CD14-positive monocyte (primary cell): Measurements from ENCODE around the gene TBC1D19. TPM values are rescaled to one million over a fixed set of nuclear protein-coding genes. Genes with fewer than 3 reads are reported as not detected.
"Not testable (repeated sequence)": the region's sequence is repeated elsewhere in the genome, so short reads cannot be mapped to it uniquely, and the experiment has no call there.

ENCODE experiments used
- DNase-seq, 3 donors: peaks; one replicate each; pipeline ENCODE4 v3.0.0-alpha.2; 2011 to 2022
- H2AFZ ChIP-seq: 2 replicates; pipeline ENCODE4 v1.6.0; 2012; ENCODE audit warnings: mild to moderate bottlenecking, low read depth, low read length, inconsistent platforms; ENCODE audit not compliant: insufficient read depth, poor library complexity, severe bottlenecking
- H3K27ac ChIP-seq, 2 donors: 1 replicate in 1 of 2; 2 replicates in 1 of 2; pipeline ENCODE4 v1.5.1; 2012 to 2013; ENCODE audit warnings: low read length in 2 of 2, control low read depth in 1 of 2, inconsistent platforms in 1 of 2, low read depth in 1 of 2, mild to moderate bottlenecking in 1 of 2
- H3K27me3 ChIP-seq, 2 donors: one replicate each; pipeline versions ENCODE4 v1.6.0 to v1.6.1; 2011 to 2013; ENCODE audit warnings: low read length in 2 of 2; ENCODE audit not compliant: control insufficient read depth in 2 of 2, insufficient read depth in 2 of 2
- H3K36me3 ChIP-seq, 2 donors: replicated peaks in 1 of 2; 1 replicate in 1 of 2; 2 replicates in 1 of 2; pipeline versions ENCODE4 v1.5.1 to v1.6.1; 2012 to 2013; ENCODE audit warnings: low read length in 2 of 2, control low read depth in 1 of 2, inconsistent platforms in 1 of 2, mild to moderate bottlenecking in 1 of 2; ENCODE audit not compliant: insufficient read depth in 2 of 2, control insufficient read depth in 1 of 2
- H3K4me1 ChIP-seq, 2 donors: 1 replicate in 1 of 2; 2 replicates in 1 of 2; pipeline versions ENCODE4 v1.5.1 to v1.6.1; 2012 to 2013; ENCODE audit warnings: low read length in 2 of 2, control low read depth in 1 of 2, inconsistent platforms in 1 of 2, mild to moderate bottlenecking in 1 of 2, moderate library complexity in 1 of 2; ENCODE audit not compliant: insufficient read depth in 2 of 2, control insufficient read depth in 1 of 2
- H3K4me2 ChIP-seq: replicated peaks from 2 replicates; pipeline ENCODE3; 2012; ENCODE audit warnings: low read length, moderate library complexity, mild to moderate bottlenecking; ENCODE audit not compliant: poor library complexity, severe bottlenecking; ENCODE audit errors: extremely low read depth
- H3K4me3 ChIP-seq, 3 experiments: fragments of 200-600 bp in 1 of 3; sonication (generic) in 1 of 3; replicated peaks in 1 of 3; 1 replicate in 2 of 3; 2 replicates in 1 of 3; pipeline ENCODE4 v1.5.1; 2011 to 2013; ENCODE audit warnings: low read length in 3 of 3, mild to moderate bottlenecking in 3 of 3, control low read depth in 2 of 3, low read depth in 2 of 3, inconsistent platforms in 1 of 3, moderate library complexity in 1 of 3
- H3K79me2 ChIP-seq: 2 replicates; pipeline ENCODE4 v1.6.0; 2012; ENCODE audit warnings: mild to moderate bottlenecking, control low read depth, inconsistent platforms, low read length, moderate library complexity; ENCODE audit not compliant: insufficient read depth
- H3K9ac ChIP-seq: 2 replicates; pipeline ENCODE4 v1.6.0; 2017; ENCODE audit warnings: low read length, mild to moderate bottlenecking; ENCODE audit not compliant: insufficient read depth, poor library complexity, severe bottlenecking
- H3K9me3 ChIP-seq, 2 donors: replicated peaks in 1 of 2; 1 replicate in 1 of 2; 2 replicates in 1 of 2; pipeline versions ENCODE4 v1.5.1 to v1.6.1; 2012 to 2013; ENCODE audit warnings: low read length in 2 of 2, control low read depth in 1 of 2; ENCODE audit not compliant: control insufficient read depth in 1 of 2, insufficient read depth in 1 of 2
- H4K20me1 ChIP-seq: 2 replicates; pipeline ENCODE4 v1.6.0; 2012; ENCODE audit warnings: mild to moderate bottlenecking, low read length, control low read depth, moderate library complexity; ENCODE audit not compliant: insufficient read depth
- H3K27ac Mint-ChIP-seq, 7 donors: one replicate each; pipeline ENCODE4 v1.8.0; 2020; ENCODE audit warnings: mild to moderate bottlenecking in 7 of 7, mixed read lengths in 7 of 7, moderate library complexity in 6 of 7, inconsistent platforms in 2 of 7
- H3K27me3 Mint-ChIP-seq, 3 donors: one replicate each; pipeline ENCODE4 v1.8.0; 2021 to 2022; ENCODE audit warnings: low read depth in 3 of 3, mild to moderate bottlenecking in 3 of 3, mixed read lengths in 3 of 3, moderate library complexity in 3 of 3, inconsistent platforms in 1 of 3
- H3K36me3 Mint-ChIP-seq, 2 donors: one replicate each; pipeline ENCODE4 v1.8.0; 2020; ENCODE audit warnings: mixed read lengths in 2 of 2, inconsistent platforms in 1 of 2, mild to moderate bottlenecking in 1 of 2
- H3K4me1 Mint-ChIP-seq: one replicate; pipeline ENCODE4 v1.8.0; 2020; ENCODE audit warnings: mild to moderate bottlenecking, mixed read lengths
- H3K4me3 Mint-ChIP-seq, 2 donors: one replicate each; pipeline ENCODE4 v1.8.0; 2020; ENCODE audit warnings: mild to moderate bottlenecking in 2 of 2, mixed read lengths in 2 of 2, moderate library complexity in 1 of 2
- H3K9me3 Mint-ChIP-seq, 7 donors: one replicate each; pipeline ENCODE4 v1.8.0; 2020 to 2022; ENCODE audit warnings: mixed read lengths in 7 of 7, mild to moderate bottlenecking in 6 of 7, moderate library complexity in 6 of 7, inconsistent platforms in 2 of 7
- WGBS: methylation state at CpG from one replicate; pipeline ENCODE4 v1.1.5; 2013; ENCODE audit warnings: missing lambda C conversion rate; ENCODE audit not compliant: insufficient coverage; 5-methylcytosine and 5-hydroxymethylcytosine counted together
- intact Hi-C, 2 donors: fragments of 100-400 bp; cut with micrococcal nuclease; formaldehyde crosslinking; loops; one replicate each; pipeline versions ENCODE4 v1.15.0 to v1.15.1; 2023
- polyA plus RNA-seq, 3 donors: library from polyadenylated mRNA; depleted of rRNA in 1 of 3; unstranded in 2 of 3; stranded (reverse) in 1 of 3; fragments of 300-500 nt in 2 of 3; fragments of >200 nt in 1 of 3; fragmentation: Illumina TruSeq in 2 of 3; gene quantifications; 1 replicate in 2 of 3; 2 replicates in 1 of 3; pipeline ENCODE4 v1.2.3, GENCODE V29; 2012 to 2021
- TF ChIP-seq, protein P1 (sequence below): fragments of 200-600 bp; IDR thresholded peaks from one replicate; pipeline ENCODE4 v1.8.0; 2022; ENCODE audit warnings: antibody characterized with exemption, mild to moderate bottlenecking

Gene TBC1D19
- polyA plus RNA-seq, 3 donors: 0.19 to 0.84 (median 0.33) TPM

DNA sequence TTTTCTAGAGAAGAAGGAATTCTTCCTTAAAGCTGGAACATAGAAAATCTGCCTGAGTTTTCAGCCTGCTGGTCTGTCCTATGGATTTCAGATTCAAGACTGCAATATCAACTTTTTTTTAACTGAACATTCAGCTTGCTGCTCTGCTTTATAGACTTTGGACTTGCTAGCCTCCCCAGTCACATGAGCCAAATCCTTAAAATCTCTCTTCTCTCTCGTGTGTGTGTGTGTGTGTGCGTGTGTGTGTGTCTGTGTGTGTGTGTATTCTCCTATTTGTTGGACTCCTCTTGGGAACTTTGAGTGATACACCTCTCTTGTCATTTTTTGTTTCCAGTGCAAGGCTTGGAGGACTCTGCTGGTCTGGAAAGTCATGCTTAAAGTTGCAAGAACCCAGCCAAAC is 6.8 kb upstream of the TBC1D19 start:
- Mint-ChIP-seq H3K4me3 (no peak overlapping the region), H3K4me1 (no peaks in the 10 kb centered on the region), H3K27ac (peak overlapping the region in 1 of 7 donors; percentile 37), H3K9me3 (no peaks in the 10 kb centered on the region), H3K36me3 (no peaks in the 10 kb centered on the region), H3K27me3 (peaks cover 2 to 6% (median 3%) of the 10 kb centered on the region in 3 donors)
- Histone ChIP-seq H3K4me2 (no peak overlapping the region), H3K27ac (no peak overlapping the region), H3K27me3 (no peaks in the 10 kb centered on the region), H3K9me3 (no peaks in the 10 kb centered on the region), H3K4me3 (no peak overlapping the region), H4K20me1 (no peaks in the 10 kb centered on the region), H3K79me2 (no peaks in the 10 kb centered on the region), H2AFZ (no peak overlapping the region), H3K36me3 (no peaks in the 10 kb centered on the region), H3K4me1 (no peaks in the 10 kb centered on the region), H3K9ac (no peak overlapping the region)
- intact Hi-C loops: no loop called here
- no peak for DNase-seq
- no CpG with 5 or more reads among the region's 2 CpGs for WGBS
- TF ChIP-seq, protein P1, sequence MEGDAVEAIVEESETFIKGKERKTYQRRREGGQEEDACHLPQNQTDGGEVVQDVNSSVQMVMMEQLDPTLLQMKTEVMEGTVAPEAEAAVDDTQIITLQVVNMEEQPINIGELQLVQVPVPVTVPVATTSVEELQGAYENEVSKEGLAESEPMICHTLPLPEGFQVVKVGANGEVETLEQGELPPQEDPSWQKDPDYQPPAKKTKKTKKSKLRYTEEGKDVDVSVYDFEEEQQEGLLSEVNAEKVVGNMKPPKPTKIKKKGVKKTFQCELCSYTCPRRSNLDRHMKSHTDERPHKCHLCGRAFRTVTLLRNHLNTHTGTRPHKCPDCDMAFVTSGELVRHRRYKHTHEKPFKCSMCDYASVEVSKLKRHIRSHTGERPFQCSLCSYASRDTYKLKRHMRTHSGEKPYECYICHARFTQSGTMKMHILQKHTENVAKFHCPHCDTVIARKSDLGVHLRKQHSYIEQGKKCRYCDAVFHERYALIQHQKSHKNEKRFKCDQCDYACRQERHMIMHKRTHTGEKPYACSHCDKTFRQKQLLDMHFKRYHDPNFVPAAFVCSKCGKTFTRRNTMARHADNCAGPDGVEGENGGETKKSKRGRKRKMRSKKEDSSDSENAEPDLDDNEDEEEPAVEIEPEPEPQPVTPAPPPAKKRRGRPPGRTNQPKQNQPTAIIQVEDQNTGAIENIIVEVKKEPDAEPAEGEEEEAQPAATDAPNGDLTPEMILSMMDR: no peak

DNA sequence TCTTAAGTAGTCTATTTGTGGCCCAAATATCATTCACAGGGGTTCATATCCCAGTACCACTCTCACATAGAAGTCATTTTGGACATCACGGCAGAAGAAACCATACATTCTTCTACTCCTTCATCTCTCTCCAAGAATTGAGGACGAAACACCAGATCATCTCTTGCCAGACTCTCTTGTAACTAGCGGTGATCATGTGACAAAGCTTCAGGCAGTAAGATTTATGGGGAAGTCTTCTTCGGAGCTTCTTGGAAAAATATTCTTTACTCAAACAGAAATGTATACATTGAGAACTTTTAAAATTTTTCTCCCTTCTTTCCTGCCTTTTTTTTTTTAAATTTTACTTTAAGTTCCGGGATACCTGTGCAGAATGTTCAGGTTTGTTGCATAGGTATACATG is 4.7 kb upstream of the TBC1D19 start:
- no peak overlapping the region for H3K4me3 ChIP-seq
- H3K36me3 ChIP-seq: no peaks in the 10 kb centered on the region
- TF ChIP-seq, protein P1: no peak
- H3K4me3 Mint-ChIP-seq: no peak overlapping the region
- no CpG with 5 or more reads among the region's 5 CpGs for whole genome bisulfite sequencing
- peaks cover 2 to 6% (median 5%) of the 10 kb centered on the region in 3 donors for H3K27me3 Mint-ChIP-seq
- H3K9me3 Mint-ChIP-seq: no peaks in the 10 kb centered on the region
- H3K36me3 Mint-ChIP-seq: no peaks in the 10 kb centered on the region
- H3K4me1 ChIP-seq: peaks cover 3 to 14% of the 10 kb centered on the region in 2 donors
- intact Hi-C loops: no loop called here
- no peak for DNase-seq
- no peak overlapping the region for H3K4me2 ChIP-seq
- H3K27ac Mint-ChIP-seq: no peak overlapping the region
- H3K4me1 Mint-ChIP-seq: peaks cover 11% of the 10 kb centered on the region
- no peak overlapping the region for H3K9ac ChIP-seq
- no peaks in the 10 kb centered on the region for H3K79me2 ChIP-seq
- H3K27ac ChIP-seq: no peak overlapping the region
- H3K27me3 ChIP-seq: no peaks in the 10 kb centered on the region
- no peaks in the 10 kb centered on the region for H4K20me1 ChIP-seq
- no peaks in the 10 kb centered on the region for H3K9me3 ChIP-seq
- no peak overlapping the region for H2AFZ ChIP-seq

DNA sequence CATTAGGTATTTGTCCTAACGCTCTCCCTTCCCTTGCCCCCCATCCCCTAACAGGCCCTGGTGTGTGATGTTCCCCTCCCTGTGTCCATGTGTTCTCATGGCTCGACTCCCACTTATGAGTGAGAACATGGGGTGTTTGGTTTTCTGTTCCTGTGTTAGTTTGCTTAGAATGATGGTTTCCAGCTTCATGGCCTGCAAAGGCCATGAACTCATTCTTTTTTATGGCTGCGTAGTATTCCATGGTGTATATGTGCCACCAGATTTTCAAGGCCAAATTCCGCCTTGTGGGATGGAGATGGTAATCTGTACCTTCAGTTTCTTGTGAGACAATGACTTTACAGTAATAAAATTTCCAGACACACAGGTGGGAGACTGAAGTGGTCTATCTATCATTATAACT is 2.5 kb upstream of the TBC1D19 start:
- H3K79me2 ChIP-seq, H2AFZ ChIP-seq, H3K4me3 ChIP-seq, H3K9me3 Mint-ChIP-seq, H3K27ac Mint-ChIP-seq, H3K27me3 Mint-ChIP-seq, H3K9me3 ChIP-seq, H3K36me3 ChIP-seq, H3K27ac ChIP-seq, H3K27me3 ChIP-seq, H3K9ac ChIP-seq, H3K36me3 Mint-ChIP-seq, intact Hi-C loops, H4K20me1 ChIP-seq, H3K4me2 ChIP-seq, H3K4me3 Mint-ChIP-seq, DNase-seq: not testable (repeated sequence)
- H3K4me1 Mint-ChIP-seq: peaks cover 19% of the 10 kb centered on the region
- peaks cover 8 to 22% of the 10 kb centered on the region in 2 donors for H3K4me1 ChIP-seq
- no CpG with 5 or more reads among the region's 4 CpGs for WGBS
